Neural cell (in vitro differentiated cells): ENCODE data around the gene ZNF467. TPM values are rescaled to one million over a fixed set of nuclear protein-coding genes. Genes with fewer than 3 reads are reported as not detected.

Experiments
- H2AFZ ChIP-seq: fragments of 200-600, 300-800 bp; sonication (generic), shearing (Covaris generic); 2 replicates; pipeline ENCODE4 v1.6.0; 2014; ENCODE audit warnings: low read depth, mild to moderate bottlenecking, antibody characterized with exemption, low read length, moderate library complexity
- H3F3A ChIP-seq: fragments of 200-600 bp; shearing (Covaris generic); 2 replicates; pipeline ENCODE4 v1.6.1; 2016; ENCODE audit warnings: mild to moderate bottlenecking, moderate library complexity, mixed read lengths, antibody characterized with exemption, low read length; ENCODE audit not compliant: insufficient read depth, poor library complexity, severe bottlenecking
- H3K27ac ChIP-seq: fragments of 200-600, 300-800 bp; sonication (generic), shearing (Covaris generic); 2 replicates; pipeline ENCODE4 v1.5.1; 2014; ENCODE audit warnings: mild to moderate bottlenecking, low read length, moderate library complexity
- H3K27me3 ChIP-seq: fragments of 300-800, 200-600 bp; sonication (generic), shearing (Covaris generic); 2 replicates; pipeline ENCODE4 v1.6.0; 2014; ENCODE audit warnings: mild to moderate bottlenecking, low read depth, low read length, moderate library complexity; ENCODE audit not compliant: insufficient read depth
- H3K36me3 ChIP-seq: fragments of 300-800, 200-600 bp; sonication (generic), shearing (Covaris generic); 2 replicates; pipeline ENCODE4 v1.5.1; 2014; ENCODE audit warnings: mild to moderate bottlenecking, antibody characterized with exemption, low read length, moderate library complexity; ENCODE audit not compliant: insufficient read depth
- H3K4me2 ChIP-seq: fragments of 300-800, 200-600 bp; sonication (generic), shearing (Covaris generic); 2 replicates; pipeline ENCODE4 v1.6.0; 2014; ENCODE audit warnings: mild to moderate bottlenecking, low read length
- H3K4me3 ChIP-seq: fragments of 300-800, 200-600 bp; sonication (generic), shearing (Covaris generic); 2 replicates; pipeline ENCODE4 v1.5.1; 2014; ENCODE audit warnings: mild to moderate bottlenecking, low read length, moderate library complexity
- H3K79me2 ChIP-seq: fragments of 200-600 bp; shearing (Covaris generic); replicated peaks from 2 replicates; pipeline ENCODE4 v1.6.0; 2014; ENCODE audit warnings: mild to moderate bottlenecking, low read length, moderate library complexity; ENCODE audit not compliant: insufficient read depth
- H3K9ac ChIP-seq: fragments of 300-800, 200-600 bp; sonication (generic), shearing (Covaris generic); 2 replicates; pipeline ENCODE4 v1.6.1; 2016; ENCODE audit warnings: mild to moderate bottlenecking, low read length, mixed read lengths
- H3K9me2 ChIP-seq: fragments of 200-600 bp; shearing (Covaris generic); 2 replicates; pipeline ENCODE4 v1.6.1; 2016; ENCODE audit warnings: mild to moderate bottlenecking, low read length, mixed read lengths; ENCODE audit not compliant: insufficient read depth
- H3K9me3 ChIP-seq: fragments of 200-600, 300-800 bp; sonication (generic), shearing (Covaris generic); 2 replicates; pipeline ENCODE4 v1.6.1; 2016; ENCODE audit warnings: mild to moderate bottlenecking, mixed run types, low read length, moderate library complexity, mixed read lengths
- H4K20me1 ChIP-seq: fragments of 200-600 bp; shearing (Covaris generic); 2 replicates; pipeline ENCODE4 v1.6.1; 2016; ENCODE audit warnings: mild to moderate bottlenecking, mixed run types; ENCODE audit not compliant: insufficient read depth
- EP300 ChIP-seq: fragments of 450-650 bp; conservative IDR thresholded peaks from 2 replicates; pipeline ENCODE4 v1.6.1; 2014; ENCODE audit warnings: antibody characterized with exemption, mild to moderate bottlenecking, moderate library complexity; ENCODE audit not compliant: poor library complexity, severe bottlenecking
- EZH2 ChIP-seq: fragments of 200-600, 300-800 bp; shearing (Covaris generic), sonication (generic); IDR thresholded peaks from 2 replicates; pipeline ENCODE4 v1.6.1; 2014; ENCODE audit warnings: antibody characterized with exemption, low read length, borderline replicate concordance, mild to moderate bottlenecking; ENCODE audit not compliant: insufficient read depth, poor library complexity, severe bottlenecking
- MXI1 ChIP-seq: fragments of 450-650 bp; conservative IDR thresholded peaks from 2 replicates; pipeline ENCODE4 v1.6.1; 2014; ENCODE audit warnings: antibody characterized with exemption, mild to moderate bottlenecking; ENCODE audit not compliant: poor library complexity, severe bottlenecking
- POLR2AphosphoS5 ChIP-seq: IDR thresholded peaks from 2 replicates; pipeline ENCODE4 v1.6.1; 2012
- RAD21 ChIP-seq: fragments of 450-650 bp; conservative IDR thresholded peaks from 2 replicates; pipeline ENCODE4 v1.6.1; 2014; ENCODE audit warnings: antibody characterized with exemption, mild to moderate bottlenecking, moderate library complexity
- SMC3 ChIP-seq: fragments of 450-650 bp; conservative IDR thresholded peaks from 2 replicates; pipeline ENCODE4 v1.6.1; 2014; ENCODE audit warnings: antibody characterized with exemption, mild to moderate bottlenecking, moderate library complexity; ENCODE audit not compliant: poor library complexity
- TAF1 ChIP-seq: IDR thresholded peaks from 2 replicates; pipeline ENCODE4 v1.6.1; 2012; ENCODE audit warnings: low read depth
- polyA plus RNA-seq: library from polyadenylated mRNA; depleted of rRNA; stranded (reverse); fragments of >200 nt; gene quantifications from 2 replicates; pipeline ENCODE4 v1.2.3, GENCODE V29; 2014
- TF ChIP-seq, protein P1 (sequence below): fragments of 450-650 bp; IDR thresholded peaks from 2 replicates; pipeline ENCODE4 v1.5.1; 2014; ENCODE audit warnings: antibody characterized with exemption, mild to moderate bottlenecking, moderate library complexity; ENCODE audit not compliant: poor library complexity, severe bottlenecking
- TF ChIP-seq, protein P2 (sequence below): IDR thresholded peaks from 2 replicates; pipeline ENCODE4 v1.6.1; 2012; ENCODE audit warnings: borderline replicate concordance

Gene ZNF467
- polyA plus RNA-seq, 1 donor from 2014 or later = 11.9 TPM

DNA sequence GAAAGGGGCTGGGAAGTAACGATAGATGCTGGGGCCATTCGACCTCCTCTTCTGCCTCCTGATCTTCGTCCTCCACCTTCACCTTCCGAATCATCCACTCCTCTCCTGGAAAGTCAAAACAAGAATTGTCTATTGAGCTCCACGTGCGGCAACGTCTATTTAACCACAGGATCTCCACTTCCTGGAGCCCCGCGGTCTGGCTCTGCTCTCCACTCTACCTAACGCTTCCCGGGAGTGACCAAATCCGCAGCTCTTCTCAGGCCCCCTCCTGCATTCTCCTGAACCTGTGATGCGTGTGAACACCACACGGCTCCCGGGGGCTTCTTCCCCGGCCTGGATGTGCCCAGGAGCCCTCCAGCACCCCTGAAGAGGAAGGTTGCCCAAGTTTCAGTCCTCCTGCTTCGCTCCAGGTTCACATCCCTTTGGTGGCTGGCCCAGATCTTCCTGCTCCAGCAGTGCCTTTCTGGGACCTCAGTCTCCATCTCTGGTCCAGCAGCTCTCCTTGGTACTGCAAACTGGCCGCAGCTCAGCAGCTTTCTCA is 7.2 kb downstream of the ZNF467 start:
- Histone ChIP-seq H3K27me3 (peaks cover 43% of the 10 kb centered on the region), H3K4me3 (no peak overlapping the region), H3K27ac (no peak overlapping the region), H2AFZ (no peak overlapping the region), H3K9me3 (peaks cover 10% of the 10 kb centered on the region), H3K4me2 (no peak overlapping the region), H3K36me3 (peaks cover 7% of the 10 kb centered on the region), H3K9ac (no peak overlapping the region), H3K79me2 (no peaks in the 10 kb centered on the region), H4K20me1 (no peaks in the 10 kb centered on the region), H3F3A (no peaks in the 10 kb centered on the region), H3K9me2 (no peaks in the 10 kb centered on the region)
- TF ChIP-seq POLR2AphosphoS5 = no peak
- TF ChIP-seq, protein P1, sequence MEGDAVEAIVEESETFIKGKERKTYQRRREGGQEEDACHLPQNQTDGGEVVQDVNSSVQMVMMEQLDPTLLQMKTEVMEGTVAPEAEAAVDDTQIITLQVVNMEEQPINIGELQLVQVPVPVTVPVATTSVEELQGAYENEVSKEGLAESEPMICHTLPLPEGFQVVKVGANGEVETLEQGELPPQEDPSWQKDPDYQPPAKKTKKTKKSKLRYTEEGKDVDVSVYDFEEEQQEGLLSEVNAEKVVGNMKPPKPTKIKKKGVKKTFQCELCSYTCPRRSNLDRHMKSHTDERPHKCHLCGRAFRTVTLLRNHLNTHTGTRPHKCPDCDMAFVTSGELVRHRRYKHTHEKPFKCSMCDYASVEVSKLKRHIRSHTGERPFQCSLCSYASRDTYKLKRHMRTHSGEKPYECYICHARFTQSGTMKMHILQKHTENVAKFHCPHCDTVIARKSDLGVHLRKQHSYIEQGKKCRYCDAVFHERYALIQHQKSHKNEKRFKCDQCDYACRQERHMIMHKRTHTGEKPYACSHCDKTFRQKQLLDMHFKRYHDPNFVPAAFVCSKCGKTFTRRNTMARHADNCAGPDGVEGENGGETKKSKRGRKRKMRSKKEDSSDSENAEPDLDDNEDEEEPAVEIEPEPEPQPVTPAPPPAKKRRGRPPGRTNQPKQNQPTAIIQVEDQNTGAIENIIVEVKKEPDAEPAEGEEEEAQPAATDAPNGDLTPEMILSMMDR = no peak
- TF ChIP-seq EP300 = no peak
- TF ChIP-seq TAF1 = no peak
- no peak for TF ChIP-seq SMC3
- no peak for TF ChIP-seq RAD21
- TF ChIP-seq EZH2 = no peak
- TF ChIP-seq MXI1 = no peak
- TF ChIP-seq, protein P2, sequence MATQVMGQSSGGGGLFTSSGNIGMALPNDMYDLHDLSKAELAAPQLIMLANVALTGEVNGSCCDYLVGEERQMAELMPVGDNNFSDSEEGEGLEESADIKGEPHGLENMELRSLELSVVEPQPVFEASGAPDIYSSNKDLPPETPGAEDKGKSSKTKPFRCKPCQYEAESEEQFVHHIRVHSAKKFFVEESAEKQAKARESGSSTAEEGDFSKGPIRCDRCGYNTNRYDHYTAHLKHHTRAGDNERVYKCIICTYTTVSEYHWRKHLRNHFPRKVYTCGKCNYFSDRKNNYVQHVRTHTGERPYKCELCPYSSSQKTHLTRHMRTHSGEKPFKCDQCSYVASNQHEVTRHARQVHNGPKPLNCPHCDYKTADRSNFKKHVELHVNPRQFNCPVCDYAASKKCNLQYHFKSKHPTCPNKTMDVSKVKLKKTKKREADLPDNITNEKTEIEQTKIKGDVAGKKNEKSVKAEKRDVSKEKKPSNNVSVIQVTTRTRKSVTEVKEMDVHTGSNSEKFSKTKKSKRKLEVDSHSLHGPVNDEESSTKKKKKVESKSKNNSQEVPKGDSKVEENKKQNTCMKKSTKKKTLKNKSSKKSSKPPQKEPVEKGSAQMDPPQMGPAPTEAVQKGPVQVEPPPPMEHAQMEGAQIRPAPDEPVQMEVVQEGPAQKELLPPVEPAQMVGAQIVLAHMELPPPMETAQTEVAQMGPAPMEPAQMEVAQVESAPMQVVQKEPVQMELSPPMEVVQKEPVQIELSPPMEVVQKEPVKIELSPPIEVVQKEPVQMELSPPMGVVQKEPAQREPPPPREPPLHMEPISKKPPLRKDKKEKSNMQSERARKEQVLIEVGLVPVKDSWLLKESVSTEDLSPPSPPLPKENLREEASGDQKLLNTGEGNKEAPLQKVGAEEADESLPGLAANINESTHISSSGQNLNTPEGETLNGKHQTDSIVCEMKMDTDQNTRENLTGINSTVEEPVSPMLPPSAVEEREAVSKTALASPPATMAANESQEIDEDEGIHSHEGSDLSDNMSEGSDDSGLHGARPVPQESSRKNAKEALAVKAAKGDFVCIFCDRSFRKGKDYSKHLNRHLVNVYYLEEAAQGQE = no peak

DNA sequence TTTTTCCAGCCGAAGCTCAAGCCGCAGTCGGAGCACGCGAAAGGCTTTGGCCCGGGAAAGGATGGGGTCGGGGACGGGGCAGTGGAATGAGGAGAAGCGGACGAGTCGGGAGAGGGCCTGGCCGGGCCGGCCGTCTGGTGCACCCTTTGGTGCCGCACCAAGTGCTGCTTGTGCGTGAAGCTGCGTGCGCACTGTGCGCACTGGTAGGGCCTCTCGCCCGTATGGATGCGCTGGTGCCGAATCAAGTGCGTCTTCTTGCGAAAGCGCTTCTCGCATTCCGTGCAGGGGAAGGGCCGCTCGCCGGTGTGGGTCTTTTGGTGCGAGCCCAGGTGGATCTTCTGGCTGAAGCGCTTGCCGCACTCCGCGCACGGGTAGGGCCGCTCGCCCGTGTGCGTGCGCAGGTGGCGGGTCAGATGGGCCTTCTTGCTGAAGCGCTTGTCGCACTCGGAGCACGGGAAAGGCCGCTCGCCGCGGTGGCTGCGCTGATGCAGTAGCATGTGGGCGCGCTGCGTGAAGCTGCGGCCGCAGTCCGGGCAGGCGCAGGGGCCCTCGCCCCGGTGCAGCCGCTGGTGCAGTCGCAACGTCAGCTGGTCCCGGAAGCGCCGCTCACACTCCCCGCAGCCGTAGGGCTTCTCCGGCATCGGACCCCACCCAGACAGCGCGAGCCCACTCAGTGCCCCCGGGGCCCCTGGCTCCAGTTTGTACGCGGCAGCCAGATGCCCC is 7.8 kb downstream of the ZNF467 start:
- H3K27me3 ChIP-seq = peaks cover 43% of the 10 kb centered on the region
- TF ChIP-seq, protein P2 = no peak
- TF ChIP-seq SMC3 (no peak), EZH2 (no peak), RAD21 (no peak), MXI1 (no peak), TAF1 (no peak), EP300 (no peak), POLR2AphosphoS5 (no peak)
- TF ChIP-seq, protein P1 = no peak
- no peaks in the 10 kb centered on the region for H3K79me2 ChIP-seq
- no peaks in the 10 kb centered on the region for H4K20me1 ChIP-seq
- peak overlapping the region; percentile 3 for H3K4me3 ChIP-seq
- no peaks in the 10 kb centered on the region for H3K9me2 ChIP-seq
- H3K27ac ChIP-seq = no peak overlapping the region
- H3K4me2 ChIP-seq = no peak overlapping the region
- H2AFZ ChIP-seq = no peak overlapping the region
- H3K36me3 ChIP-seq = peaks cover 7% of the 10 kb centered on the region
- H3K9me3 ChIP-seq = peaks cover 10% of the 10 kb centered on the region
- H3K9ac ChIP-seq = no peak overlapping the region
- H3F3A ChIP-seq = no peaks in the 10 kb centered on the region
